ENCODE measurements around the gene PDE8A. TPM values are rescaled to one million over a fixed set of nuclear protein-coding genes. Genes with fewer than 3 reads are reported as not detected.

The PDE8A gene
- total and polyA plus RNA-seq, 2 donors: 8.5 to 23.0 TPM

DNA sequence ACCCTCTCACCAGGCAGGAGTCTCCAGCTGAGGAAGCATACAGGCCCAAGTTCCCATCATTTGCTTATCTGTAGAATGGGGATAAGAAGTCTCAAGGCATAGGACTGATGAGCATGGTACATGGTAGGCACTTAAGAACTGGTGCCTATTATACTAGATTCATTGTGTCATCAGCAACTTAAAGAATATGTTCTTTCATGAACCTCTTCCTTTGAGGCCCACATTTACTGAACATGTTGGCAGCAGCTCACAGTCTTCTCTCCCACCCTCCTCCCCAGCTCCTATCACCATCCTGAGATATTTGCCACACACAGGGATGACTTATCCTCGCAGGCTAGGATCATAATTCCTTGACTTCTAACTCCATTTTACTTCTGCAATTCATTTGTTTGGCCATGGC lies 142.5 kb downstream of the PDE8A start:
- no peak for DNase-seq (ENCODE audit: low read depth in 6 of 9, low spot score in 9 of 9)
- Histone ChIP-seq H3K4me1 (ENCODE audit: control insufficient read depth in 2 of 2, insufficient read depth in 2 of 2, low read length in 2 of 2) (no peaks in the 10 kb centered on the region), H3K4me3 (ENCODE audit: low read length in 2 of 2) (no peak overlapping the region), H3K27me3 (ENCODE audit: control insufficient read depth in 2 of 2, insufficient read depth in 1 of 2, low read length in 1 of 2) (no peaks in the 10 kb centered on the region), H3K36me3 (ENCODE audit: control insufficient read depth in 2 of 2, insufficient read depth in 2 of 2, low read length in 1 of 2) (peaks cover 0 to 3% of the 10 kb centered on the region in 2 donors), H3K27ac (ENCODE audit: low read depth in 1 of 2, low read length in 1 of 2) (no peak overlapping the region), H3K9me3 (ENCODE audit: control insufficient read depth in 2 of 2, insufficient read depth in 1 of 2, low read length in 1 of 2) (no peaks in the 10 kb centered on the region)
- WGBS: 98% methylated on average over 1 of the region's 1 CpG

DNA sequence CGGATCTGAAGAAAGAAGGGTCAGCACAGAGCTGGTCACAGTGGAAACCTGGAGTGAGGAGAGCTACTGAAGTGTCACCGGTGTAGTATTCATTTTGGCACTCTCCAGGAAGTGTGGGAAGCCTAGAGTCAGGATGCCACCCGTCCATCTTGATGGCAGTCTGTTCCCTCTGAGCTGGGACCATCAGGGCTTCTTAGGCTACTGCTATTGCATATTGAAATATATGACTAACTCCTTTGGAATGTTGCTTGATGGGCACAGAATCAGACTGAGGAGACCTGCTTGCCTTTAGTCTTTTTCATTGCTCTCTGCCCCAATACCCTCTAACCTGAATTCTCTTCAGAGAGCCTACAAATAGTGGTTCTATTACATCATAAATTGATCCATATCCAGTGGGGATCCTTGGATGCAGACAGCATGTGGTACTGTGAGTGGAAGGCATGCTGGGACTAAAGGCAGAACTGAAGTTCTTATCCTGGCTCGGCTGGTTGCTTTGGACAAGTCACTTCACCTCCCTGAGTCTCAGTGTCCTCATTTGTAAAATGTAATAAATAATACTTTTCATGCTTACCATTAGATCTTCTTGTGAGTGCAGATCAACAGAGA lies 143.5 kb downstream of the PDE8A start:
- 97% methylated on average over 4 of the region's 4 CpGs for WGBS
- no peaks in the 10 kb centered on the region for H3K9me3 ChIP-seq (ENCODE audit: control insufficient read depth in 2 of 2, insufficient read depth in 1 of 2, low read length in 1 of 2)
- H3K4me1 ChIP-seq (ENCODE audit: control insufficient read depth in 2 of 2, insufficient read depth in 2 of 2, low read length in 2 of 2): no peaks in the 10 kb centered on the region
- H3K36me3 ChIP-seq (ENCODE audit: control insufficient read depth in 2 of 2, insufficient read depth in 2 of 2, low read length in 1 of 2): peaks cover 0 to 3% of the 10 kb centered on the region in 2 donors
- no peaks in the 10 kb centered on the region for H3K27me3 ChIP-seq (ENCODE audit: control insufficient read depth in 2 of 2, insufficient read depth in 1 of 2, low read length in 1 of 2)
- DNase-seq (ENCODE audit: low read depth in 6 of 9, low spot score in 9 of 9): no peak
- H3K4me3 ChIP-seq (ENCODE audit: low read length in 2 of 2): no peak overlapping the region
- no peak overlapping the region for H3K27ac ChIP-seq (ENCODE audit: low read depth in 1 of 2, low read length in 1 of 2)

DNA sequence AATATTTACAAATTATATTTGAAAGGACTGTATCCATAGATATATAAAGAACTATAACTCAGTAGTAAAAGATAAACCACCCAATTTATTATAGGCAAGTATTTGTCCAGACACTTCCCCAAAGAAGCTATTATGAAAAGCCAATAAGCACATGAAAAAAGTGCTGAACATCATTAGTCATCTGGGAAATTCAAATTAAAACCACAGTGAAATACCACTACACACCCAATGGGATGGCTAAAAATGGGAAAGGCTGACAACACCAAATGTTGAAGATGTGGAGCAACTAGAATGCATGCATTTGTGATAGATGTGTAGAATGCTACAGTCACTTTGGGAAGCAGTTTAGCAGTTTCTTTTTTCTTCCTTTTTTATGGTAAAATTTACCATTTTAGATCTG lies 147.0 kb downstream of the PDE8A start:
- DNase-seq (ENCODE audit: low read depth in 6 of 9, low spot score in 9 of 9): no peak
- H3K4me1 ChIP-seq (ENCODE audit: control insufficient read depth in 2 of 2, insufficient read depth in 2 of 2, low read length in 2 of 2): no peaks in the 10 kb centered on the region
- no peak overlapping the region for H3K27ac ChIP-seq (ENCODE audit: low read depth in 1 of 2, low read length in 1 of 2)
- no peak overlapping the region for H3K4me3 ChIP-seq (ENCODE audit: low read length in 2 of 2)
- H3K36me3 ChIP-seq (ENCODE audit: control insufficient read depth in 2 of 2, insufficient read depth in 2 of 2, low read length in 1 of 2): no peaks in the 10 kb centered on the region
- no peaks in the 10 kb centered on the region for H3K27me3 ChIP-seq (ENCODE audit: control insufficient read depth in 2 of 2, insufficient read depth in 1 of 2, low read length in 1 of 2)
- H3K9me3 ChIP-seq (ENCODE audit: control insufficient read depth in 2 of 2, insufficient read depth in 1 of 2, low read length in 1 of 2): no peaks in the 10 kb centered on the region

DNA sequence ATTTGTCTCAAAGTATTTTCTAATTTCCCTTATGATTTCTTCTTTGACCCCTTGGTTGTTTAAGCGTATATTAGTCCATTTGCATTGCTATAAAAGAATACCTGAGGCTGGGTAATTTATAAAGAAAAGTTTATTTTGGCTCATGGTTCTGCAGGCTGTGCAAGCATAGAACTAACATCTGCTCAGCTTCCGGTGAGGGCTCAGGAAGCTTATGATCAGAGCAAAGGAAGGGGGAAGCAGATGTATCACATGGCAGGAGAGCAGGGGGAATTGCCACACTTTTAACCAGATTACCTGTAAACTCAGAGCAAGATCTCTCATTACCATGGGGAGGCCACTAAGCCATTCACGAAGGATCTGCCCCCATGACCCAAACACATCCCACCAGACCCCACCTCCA lies 148.2 kb downstream of the PDE8A start:
- Histone ChIP-seq H3K4me1 (ENCODE audit: control insufficient read depth in 2 of 2, insufficient read depth in 2 of 2, low read length in 2 of 2) (no peaks in the 10 kb centered on the region), H3K27ac (ENCODE audit: low read depth in 1 of 2, low read length in 1 of 2) (no peak overlapping the region), H3K4me3 (ENCODE audit: low read length in 2 of 2) (no peak overlapping the region), H3K27me3 (ENCODE audit: control insufficient read depth in 2 of 2, insufficient read depth in 1 of 2, low read length in 1 of 2) (no peaks in the 10 kb centered on the region), H3K36me3 (ENCODE audit: control insufficient read depth in 2 of 2, insufficient read depth in 2 of 2, low read length in 1 of 2) (no peaks in the 10 kb centered on the region), H3K9me3 (ENCODE audit: control insufficient read depth in 2 of 2, insufficient read depth in 1 of 2, low read length in 1 of 2) (no peaks in the 10 kb centered on the region)
- DNase-seq (ENCODE audit: low read depth in 6 of 9, low spot score in 9 of 9): no peak
- whole genome bisulfite sequencing: 63% methylated on average over 3 of the region's 3 CpGs

DNA sequence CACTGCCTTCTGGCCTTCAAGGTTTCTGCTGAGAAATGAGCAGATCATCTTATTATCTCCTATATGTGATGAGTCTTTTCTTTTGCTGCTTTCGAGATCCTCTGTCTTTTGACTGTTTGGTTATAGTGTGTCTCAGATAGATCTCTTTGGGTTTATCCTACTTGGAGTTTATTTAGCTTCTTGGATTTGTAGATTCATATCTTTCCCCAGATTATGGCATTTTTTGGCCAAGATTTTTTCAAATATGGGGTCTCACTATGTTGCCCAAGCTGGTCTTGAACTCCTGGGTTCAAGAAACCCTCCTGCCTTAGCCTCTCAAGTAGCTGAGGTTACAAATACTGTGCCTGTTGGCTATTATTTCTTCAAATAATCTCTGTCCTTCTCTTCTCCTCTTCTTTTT lies 150.3 kb downstream of the PDE8A start:
- no peak for DNase-seq (ENCODE audit: low read depth in 6 of 9, low spot score in 9 of 9)
- WGBS: 100% methylated on average over 1 of the region's 1 CpG
- no peak overlapping the region for H3K4me3 ChIP-seq (ENCODE audit: low read length in 2 of 2)
- H3K27me3 ChIP-seq (ENCODE audit: control insufficient read depth in 2 of 2, insufficient read depth in 1 of 2, low read length in 1 of 2): no peaks in the 10 kb centered on the region
- H3K9me3 ChIP-seq (ENCODE audit: control insufficient read depth in 2 of 2, insufficient read depth in 1 of 2, low read length in 1 of 2): no peaks in the 10 kb centered on the region
- peaks cover 0 to 3% of the 10 kb centered on the region in 2 donors for H3K36me3 ChIP-seq (ENCODE audit: control insufficient read depth in 2 of 2, insufficient read depth in 2 of 2, low read length in 1 of 2)
- H3K4me1 ChIP-seq (ENCODE audit: control insufficient read depth in 2 of 2, insufficient read depth in 2 of 2, low read length in 2 of 2): no peaks in the 10 kb centered on the region
- no peak overlapping the region for H3K27ac ChIP-seq (ENCODE audit: low read depth in 1 of 2, low read length in 1 of 2)

DNA sequence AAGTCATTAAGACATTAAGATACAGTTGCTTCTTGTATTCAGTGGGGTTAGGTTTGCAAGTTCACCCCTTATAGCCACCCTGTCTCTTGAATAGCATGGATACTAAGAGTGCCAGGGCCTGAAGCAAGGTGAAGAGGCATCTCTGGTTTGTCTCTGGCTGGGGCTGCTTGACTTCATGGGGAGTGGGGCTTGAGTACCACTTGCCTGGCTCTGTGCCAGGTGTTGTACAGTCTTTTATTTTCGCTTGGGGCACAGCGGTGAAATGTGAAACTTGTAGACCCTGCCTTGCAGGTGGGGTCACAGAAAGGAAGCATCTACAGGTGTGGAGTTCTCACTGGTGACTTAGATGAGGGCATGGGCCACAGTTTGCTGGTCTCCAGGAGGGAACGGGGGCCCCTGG lies 152.1 kb downstream of the PDE8A start:
- no peaks in the 10 kb centered on the region for H3K27me3 ChIP-seq (ENCODE audit: control insufficient read depth in 2 of 2, insufficient read depth in 1 of 2, low read length in 1 of 2)
- peaks cover 5 to 9% of the 10 kb centered on the region in 2 donors for H3K36me3 ChIP-seq (ENCODE audit: control insufficient read depth in 2 of 2, insufficient read depth in 2 of 2, low read length in 1 of 2)
- H3K4me3 ChIP-seq (ENCODE audit: low read length in 2 of 2): no peak overlapping the region
- DNase-seq (ENCODE audit: low read depth in 6 of 9, low spot score in 9 of 9): no peak
- no peaks in the 10 kb centered on the region for H3K4me1 ChIP-seq (ENCODE audit: control insufficient read depth in 2 of 2, insufficient read depth in 2 of 2, low read length in 2 of 2)
- H3K9me3 ChIP-seq (ENCODE audit: control insufficient read depth in 2 of 2, insufficient read depth in 1 of 2, low read length in 1 of 2): no peaks in the 10 kb centered on the region
- H3K27ac ChIP-seq (ENCODE audit: low read depth in 1 of 2, low read length in 1 of 2): no peak overlapping the region
- whole genome bisulfite sequencing: 98% methylated on average over 3 of the region's 3 CpGs

DNA sequence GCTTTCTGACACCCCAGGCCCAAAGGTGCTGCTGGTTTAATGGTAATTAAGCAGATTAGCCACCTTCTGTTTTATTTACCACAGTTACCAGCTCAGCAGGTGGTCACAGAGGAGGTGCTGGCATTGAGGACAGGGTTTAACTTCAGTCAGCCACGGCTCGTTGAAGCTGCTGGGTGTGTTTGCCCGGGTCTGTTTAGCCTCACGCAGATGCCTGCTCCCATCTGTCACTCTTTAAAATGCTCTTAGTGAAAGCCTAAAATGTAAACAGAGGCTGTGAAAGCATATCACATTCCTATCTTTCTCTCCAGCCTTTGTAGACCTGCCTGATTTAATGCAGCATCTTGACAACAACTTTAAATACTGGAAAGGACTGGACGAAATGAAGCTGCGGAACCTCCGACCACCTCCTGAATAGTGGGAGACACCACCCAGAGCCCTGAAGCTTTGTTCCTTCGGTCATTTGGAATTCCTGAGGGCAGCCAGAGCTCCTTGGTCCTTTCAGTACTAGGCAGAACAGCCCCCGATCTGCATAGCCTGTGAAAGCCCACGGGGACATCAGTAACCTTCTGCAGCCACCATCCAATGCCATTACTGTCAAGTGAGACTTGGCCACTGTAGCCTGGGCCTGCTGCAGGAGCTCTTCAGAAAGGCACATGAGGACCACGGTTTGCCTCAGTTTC lies 156.0 kb downstream of the PDE8A start:
- peaks cover 5 to 13% of the 10 kb centered on the region in 2 donors for H3K36me3 ChIP-seq (ENCODE audit: control insufficient read depth in 2 of 2, insufficient read depth in 2 of 2, low read length in 1 of 2)
- 86% methylated on average over 11 of the region's 11 CpGs for WGBS
- DNase-seq (ENCODE audit: low read depth in 6 of 9, low spot score in 9 of 9): no peak

DNA sequence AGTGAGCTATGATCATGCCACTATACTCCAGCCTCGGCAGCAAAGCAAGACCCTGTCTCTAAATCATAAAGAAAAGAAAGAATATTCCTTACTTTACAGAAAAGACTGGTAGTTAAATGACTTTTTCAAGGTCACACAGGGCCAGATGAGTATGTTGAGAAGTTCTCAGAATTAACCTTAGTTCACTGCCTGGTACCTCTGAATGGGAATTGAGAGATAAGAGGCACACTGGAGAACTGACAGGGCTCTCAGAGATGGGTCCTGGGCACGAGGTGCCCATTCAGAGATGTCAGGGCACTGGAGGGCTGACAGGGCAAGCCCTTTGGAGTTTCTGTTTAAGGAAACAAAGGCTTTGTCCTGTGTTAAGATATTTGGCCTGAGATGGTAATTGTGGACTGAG lies 157.7 kb downstream of the PDE8A start:
- Histone ChIP-seq H3K27me3 (ENCODE audit: control insufficient read depth in 2 of 2, insufficient read depth in 1 of 2, low read length in 1 of 2) (no peaks in the 10 kb centered on the region), H3K9me3 (ENCODE audit: control insufficient read depth in 2 of 2, insufficient read depth in 1 of 2, low read length in 1 of 2) (no peaks in the 10 kb centered on the region), H3K27ac (ENCODE audit: low read depth in 1 of 2, low read length in 1 of 2) (no peak overlapping the region), H3K4me3 (ENCODE audit: low read length in 2 of 2) (no peak overlapping the region), H3K36me3 (ENCODE audit: control insufficient read depth in 2 of 2, insufficient read depth in 2 of 2, low read length in 1 of 2) (peaks cover 5 to 13% of the 10 kb centered on the region in 2 donors), H3K4me1 (ENCODE audit: control insufficient read depth in 2 of 2, insufficient read depth in 2 of 2, low read length in 2 of 2) (no peaks in the 10 kb centered on the region)
- no peak for DNase-seq (ENCODE audit: low read depth in 6 of 9, low spot score in 9 of 9)
- 97% methylated on average over 2 of the region's 2 CpGs for WGBS

More for the DNA sequence above, 156.0 kb downstream of the PDE8A start:
- H3K27me3 ChIP-seq (ENCODE audit: control insufficient read depth in 2 of 2, insufficient read depth in 1 of 2, low read length in 1 of 2): no peaks in the 10 kb centered on the region
- no peak overlapping the region for H3K4me3 ChIP-seq (ENCODE audit: low read length in 2 of 2)
- H3K4me1 ChIP-seq (ENCODE audit: control insufficient read depth in 2 of 2, insufficient read depth in 2 of 2, low read length in 2 of 2): no peaks in the 10 kb centered on the region
- no peaks in the 10 kb centered on the region for H3K9me3 ChIP-seq (ENCODE audit: control insufficient read depth in 2 of 2, insufficient read depth in 1 of 2, low read length in 1 of 2)
- H3K27ac ChIP-seq (ENCODE audit: low read depth in 1 of 2, low read length in 1 of 2): no peak overlapping the region

DNA sequence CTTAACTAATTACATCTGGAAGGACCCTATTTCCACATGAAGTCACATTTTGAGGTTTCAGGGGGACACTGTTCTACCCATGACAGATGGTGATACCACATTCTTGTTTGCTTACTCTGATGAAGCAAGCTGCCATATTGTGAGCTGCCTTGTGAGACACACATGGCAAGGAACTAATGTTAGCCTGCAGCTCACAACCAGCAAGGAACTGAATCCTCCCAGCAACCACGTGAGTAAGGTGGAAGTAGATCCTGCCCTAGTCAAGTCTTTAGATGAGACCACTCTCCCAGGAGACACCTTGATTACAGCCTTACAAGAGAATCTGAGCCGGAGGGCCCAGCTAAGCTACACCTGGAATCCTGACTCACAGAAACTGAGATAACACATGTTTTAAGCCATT lies 160.1 kb downstream of the PDE8A start:
- no peak overlapping the region for H3K4me3 ChIP-seq (ENCODE audit: low read length in 2 of 2)

More for the DNA sequence above, 160.1 kb downstream of the PDE8A start:
- H3K9me3 ChIP-seq (ENCODE audit: control insufficient read depth in 2 of 2, insufficient read depth in 1 of 2, low read length in 1 of 2): no peaks in the 10 kb centered on the region
- H3K27me3 ChIP-seq (ENCODE audit: control insufficient read depth in 2 of 2, insufficient read depth in 1 of 2, low read length in 1 of 2): no peaks in the 10 kb centered on the region
- H3K4me1 ChIP-seq (ENCODE audit: control insufficient read depth in 2 of 2, insufficient read depth in 2 of 2, low read length in 2 of 2): no peaks in the 10 kb centered on the region
- peaks cover 5 to 10% of the 10 kb centered on the region in 2 donors for H3K36me3 ChIP-seq (ENCODE audit: control insufficient read depth in 2 of 2, insufficient read depth in 2 of 2, low read length in 1 of 2)
- WGBS: 94% methylated on average over 2 of the region's 2 CpGs
- no peak overlapping the region for H3K27ac ChIP-seq (ENCODE audit: low read depth in 1 of 2, low read length in 1 of 2)
- DNase-seq (ENCODE audit: low read depth in 6 of 9, low spot score in 9 of 9): no peak
